ENCODE measurements around the gene ERGIC1.

The ERGIC1 gene

GRCh38 chr5:172999372-172999973 is 165.4 kb downstream of the ERGIC1 start:
- DNase-seq, result no peak

DNA sequence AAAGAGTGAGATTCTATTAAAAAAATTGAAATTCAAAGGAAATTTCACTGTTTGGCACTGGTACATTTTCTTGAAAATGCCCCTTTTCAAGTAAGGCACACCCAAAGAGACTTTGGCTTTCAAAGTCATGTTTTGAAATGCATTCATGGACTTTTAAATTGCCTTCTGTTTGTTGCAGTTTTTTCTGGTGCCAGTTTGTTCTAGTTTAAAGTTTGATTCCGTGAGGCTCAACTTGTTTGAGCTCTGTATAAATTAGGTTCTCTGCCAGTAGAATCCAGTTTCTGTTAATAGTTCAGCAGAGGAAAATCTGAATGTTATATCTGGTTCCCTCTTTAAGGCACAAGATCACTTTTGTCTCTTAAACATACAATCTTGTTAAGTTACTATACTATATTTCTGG is 165.9 kb downstream of the ERGIC1 start:
- no peak for DNase-seq

DNA sequence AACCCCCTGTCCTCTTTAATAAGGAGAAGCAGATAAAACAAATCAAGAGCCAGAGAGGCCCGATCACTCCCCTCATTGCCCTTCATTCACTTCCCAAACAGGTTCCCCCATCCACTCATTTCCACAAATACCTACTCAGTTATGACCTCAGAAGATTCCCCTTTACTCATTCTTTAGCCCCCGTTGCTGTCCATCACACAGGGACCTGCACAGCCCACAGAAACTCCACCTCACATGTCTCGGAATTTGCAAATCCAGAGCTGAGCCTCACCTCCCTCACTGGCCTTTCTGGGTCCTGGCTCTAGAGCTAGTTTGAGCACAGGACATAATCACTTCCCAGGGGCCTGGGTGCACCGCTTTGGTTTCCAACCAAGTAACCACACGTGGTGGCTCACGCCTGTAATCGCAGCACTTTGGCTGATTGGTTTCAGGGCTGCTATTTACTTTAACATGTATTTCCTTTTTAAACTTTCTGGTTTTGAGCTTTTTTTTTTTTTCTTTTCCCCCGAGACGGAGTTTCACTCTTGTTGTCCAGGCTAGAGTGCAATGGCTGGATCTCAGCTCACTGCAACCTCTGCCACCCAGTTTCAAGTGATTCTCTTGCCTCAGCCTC is 167.3 kb downstream of the ERGIC1 start:
- DNase-seq, result no peak
